D341Med (cell line): ENCODE data around the gene HPCAL4.
A peak's percentile ranks its signal among the peaks of the same experiment; 100 is the strongest.

Source experiments
- DNase-seq: peaks from one replicate; pipeline ENCODE4 v3.0.0; 2012; ENCODE audit warnings: low spot score

HPCAL4 gene

GRCh38 chr1:39700348-39700747 is 9.1 kb upstream of the HPCAL4 start:
- no peak for DNase-seq

DNA sequence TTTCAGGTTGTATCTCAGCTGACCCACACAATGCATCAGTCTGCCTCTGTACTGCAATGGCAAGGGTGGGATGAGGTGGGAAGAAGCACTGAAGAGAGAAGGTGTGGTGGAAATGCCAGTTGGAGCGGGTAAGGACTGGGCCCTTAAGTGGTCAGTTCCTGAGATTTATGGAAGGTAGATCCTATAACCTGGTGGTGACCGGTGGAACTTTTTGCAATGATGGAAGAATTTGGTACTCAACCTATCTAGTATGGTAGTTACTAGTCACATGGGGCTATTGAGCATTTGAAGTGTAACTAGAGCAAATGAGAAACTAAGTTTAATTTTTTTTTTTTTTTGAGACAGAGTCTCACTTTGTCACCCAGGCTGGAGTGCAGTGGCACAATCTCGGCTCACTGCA is 8.2 kb upstream of the HPCAL4 start:
- no peak for DNase-seq

DNA sequence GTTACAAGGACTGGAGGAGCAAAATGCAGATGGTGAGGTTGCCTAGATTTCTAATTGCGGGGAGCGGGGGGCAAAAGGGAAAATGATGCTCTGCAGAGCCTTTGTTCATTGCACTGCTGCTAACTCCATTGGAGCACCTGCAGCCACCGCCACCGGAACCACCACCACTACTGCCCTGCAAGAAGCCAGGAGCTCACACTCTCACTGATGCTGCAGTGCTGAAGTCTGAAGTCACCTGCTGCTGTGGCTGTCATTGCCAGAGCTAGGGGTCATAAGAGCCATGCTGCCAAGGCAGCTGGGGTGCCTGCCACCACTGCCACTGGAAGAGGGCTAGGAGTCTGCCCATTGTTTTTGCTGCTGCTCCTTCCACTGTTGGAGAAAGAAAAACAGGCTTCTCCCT is 7.3 kb upstream of the HPCAL4 start:
- DNase-seq, result no peak

- no peak for DNase-seq
These were observed 5.2 kb upstream of the HPCAL4 start for GRCh38 chr1:39696448-39696847.

- no peak for DNase-seq
These were observed 3.8 kb upstream of the HPCAL4 start for GRCh38 chr1:39695016-39695415.

GRCh38 chr1:39694026-39694425 is 2.8 kb upstream of the HPCAL4 start:
- DNase-seq, result no peak

DNA sequence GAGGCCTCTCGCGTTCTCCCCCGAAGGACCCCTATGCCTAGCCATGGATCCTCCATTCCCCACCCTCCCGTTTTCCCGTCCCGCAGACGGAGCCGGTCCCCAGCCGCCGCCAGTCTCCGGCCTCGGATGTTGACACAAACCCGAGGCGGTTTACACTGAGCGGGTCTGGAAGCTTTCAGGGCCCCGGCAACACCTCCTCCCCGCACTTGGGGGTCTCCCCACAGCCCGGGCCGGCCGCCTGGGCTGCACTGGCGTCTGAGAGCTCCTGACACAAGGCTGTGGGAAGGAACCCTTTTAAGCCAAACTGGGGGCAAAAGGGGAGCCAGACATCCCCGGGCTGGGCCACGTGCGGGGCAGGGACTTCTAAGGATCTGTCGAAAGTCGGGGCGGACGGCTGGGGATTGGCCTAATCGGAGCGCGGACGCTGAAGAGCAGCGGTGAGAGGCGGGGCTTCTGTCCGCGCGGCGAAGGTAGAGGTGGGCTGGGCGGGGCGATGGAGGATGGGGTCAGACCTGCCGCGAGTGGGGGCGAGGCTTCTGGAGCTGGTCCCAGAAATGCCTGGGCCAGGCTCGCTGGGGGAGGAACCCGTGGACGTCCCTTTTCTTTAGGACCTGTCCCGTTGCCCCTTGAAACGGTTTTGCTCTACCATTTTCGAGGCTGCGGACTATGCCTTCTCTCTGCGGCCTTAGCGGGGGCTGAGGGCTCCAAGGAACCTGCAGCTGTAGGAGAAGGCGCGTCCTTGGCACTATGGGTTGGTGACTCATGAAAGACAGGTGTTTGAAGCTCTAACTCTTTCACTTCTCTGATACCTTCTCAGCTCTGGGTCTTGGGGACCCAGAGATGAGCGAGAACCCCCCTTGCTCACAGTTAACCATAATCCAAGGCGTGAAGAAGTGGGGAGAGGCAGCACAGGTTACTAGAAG is 1.2 kb upstream of the HPCAL4 start:
- peak; percentile 47 for DNase-seq

GRCh38 chr1:39690794-39691382 is 345 bp downstream of the HPCAL4 start:
- no peak for DNase-seq

DNA sequence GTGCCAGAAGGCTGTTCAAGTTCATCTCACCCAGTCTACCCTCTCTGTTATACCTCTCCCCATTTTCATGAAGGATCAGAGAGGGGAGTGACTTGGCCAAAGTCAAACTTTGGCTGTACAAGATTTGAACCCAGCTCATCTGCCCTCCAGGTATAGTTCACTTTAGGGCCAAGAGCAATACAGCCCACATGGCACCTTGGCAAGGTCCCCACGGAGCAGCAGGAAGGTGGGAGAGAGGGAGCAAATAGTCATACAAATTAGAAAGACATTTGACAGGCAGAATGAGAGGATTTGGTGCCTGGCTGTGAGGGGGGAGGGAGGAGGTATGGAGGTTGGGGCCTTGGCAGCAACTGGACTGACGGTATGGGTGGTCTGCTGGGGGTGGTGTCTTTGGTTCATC is 1.0 kb downstream of the HPCAL4 start:
- DNase-seq, result no peak

- DNase-seq, result no peak
These were observed 1.6 kb downstream of the HPCAL4 start for GRCh38 chr1:39689635-39690034.

- no peak for DNase-seq
These were observed 2.0 kb downstream of the HPCAL4 start for GRCh38 chr1:39689214-39689613.

DNA sequence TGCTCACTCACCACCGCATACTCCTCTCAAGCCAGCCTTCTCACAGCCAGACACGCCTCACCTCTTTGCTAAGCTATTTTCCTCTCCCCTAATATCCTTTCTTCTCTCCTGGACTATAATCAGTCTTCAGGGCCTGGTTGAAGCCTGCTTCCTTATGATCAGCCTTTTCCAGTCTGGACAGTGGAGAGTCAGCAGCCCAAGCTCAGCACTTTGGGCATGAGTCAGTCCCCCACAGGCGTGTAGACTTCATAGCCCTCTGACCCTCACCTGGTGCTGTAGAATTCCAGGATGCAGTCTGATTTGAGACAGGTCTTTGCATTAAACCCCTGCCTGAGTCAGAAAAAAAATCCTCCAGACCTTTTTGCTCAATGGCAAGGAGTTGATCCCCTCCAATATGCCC is 2.5 kb downstream of the HPCAL4 start:
- no peak for DNase-seq

DNA sequence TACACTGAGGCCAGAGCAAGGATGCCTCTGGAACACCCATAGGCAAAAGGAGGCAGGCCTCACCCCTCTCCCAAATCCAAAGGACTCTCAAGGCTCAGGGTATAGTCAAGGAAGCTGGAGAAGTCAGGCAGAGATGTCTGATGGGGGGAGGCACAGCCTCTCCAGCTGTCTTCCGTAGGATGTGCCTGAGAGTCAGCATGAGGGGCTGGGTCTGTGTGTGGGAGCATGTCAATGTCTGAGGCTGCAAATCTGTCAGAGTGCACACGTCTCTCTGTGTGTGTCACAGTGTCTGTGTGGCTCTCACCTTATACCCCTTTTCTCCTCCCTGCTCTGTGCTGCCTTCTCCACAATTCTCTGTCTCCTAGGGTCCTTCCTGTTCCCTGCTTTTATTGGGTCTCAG is 4.0 kb downstream of the HPCAL4 start:
- no peak for DNase-seq

GRCh38 chr1:39685071-39685470 is 6.2 kb downstream of the HPCAL4 start:
- no peak for DNase-seq

DNA sequence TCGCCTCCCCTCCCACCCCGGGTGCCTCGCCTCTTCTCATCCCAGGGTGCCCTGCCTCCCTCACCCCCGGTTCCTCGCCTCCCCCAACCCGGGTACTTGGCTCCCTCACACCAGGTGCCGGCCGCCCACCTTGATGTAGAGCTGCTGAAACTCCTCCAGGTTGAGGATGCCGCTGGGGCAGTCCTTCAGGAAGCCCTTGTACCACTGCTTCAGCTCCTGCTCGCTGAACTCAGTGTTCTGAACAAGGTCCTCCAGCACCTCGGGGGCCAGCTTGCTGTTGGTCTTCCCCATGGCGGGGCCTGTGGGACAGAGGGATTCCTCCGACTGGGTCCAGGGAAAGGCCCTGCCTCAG is 6.9 kb downstream of the HPCAL4 start:
- DNase-seq, result no peak

DNA sequence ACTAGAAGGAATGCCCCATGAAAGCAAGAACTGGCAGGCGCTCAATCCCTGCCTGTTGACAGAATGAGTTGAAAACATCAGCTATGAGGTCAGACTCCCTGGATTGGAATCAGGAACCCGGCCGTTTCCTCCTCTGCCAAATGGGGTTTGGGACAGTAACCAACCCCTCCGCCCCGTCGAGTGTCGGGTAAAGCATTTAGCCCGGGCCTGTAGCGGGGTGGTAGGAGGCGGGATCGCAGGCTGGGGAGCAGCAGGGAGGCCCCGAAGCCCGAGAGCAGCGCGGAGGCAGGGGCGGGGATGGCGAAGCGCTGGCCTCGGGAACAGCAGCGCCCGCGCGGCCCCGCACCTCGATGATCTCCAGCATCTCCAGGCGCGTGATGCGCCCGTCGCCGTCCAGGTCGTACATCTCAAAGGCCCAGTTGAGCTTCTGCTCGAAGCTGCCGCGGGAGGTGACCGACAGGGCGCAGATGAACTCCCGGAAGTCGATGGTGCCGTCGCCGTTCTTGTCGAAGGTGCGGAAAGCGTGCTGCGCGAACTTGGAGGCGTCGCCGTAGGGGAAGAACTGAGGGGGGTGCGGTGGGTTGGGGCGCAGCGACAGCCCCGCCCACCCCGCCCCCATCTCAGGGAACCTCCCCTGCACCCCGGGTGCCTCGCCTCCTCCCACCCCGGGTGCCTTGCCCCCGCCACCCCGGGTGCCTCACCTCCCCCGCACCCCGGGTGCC is 7.5 kb downstream of the HPCAL4 start:
- no peak for DNase-seq

- DNase-seq, result no peak
These were observed 9.2 kb downstream of the HPCAL4 start for GRCh38 chr1:39681999-39682398.

DNA sequence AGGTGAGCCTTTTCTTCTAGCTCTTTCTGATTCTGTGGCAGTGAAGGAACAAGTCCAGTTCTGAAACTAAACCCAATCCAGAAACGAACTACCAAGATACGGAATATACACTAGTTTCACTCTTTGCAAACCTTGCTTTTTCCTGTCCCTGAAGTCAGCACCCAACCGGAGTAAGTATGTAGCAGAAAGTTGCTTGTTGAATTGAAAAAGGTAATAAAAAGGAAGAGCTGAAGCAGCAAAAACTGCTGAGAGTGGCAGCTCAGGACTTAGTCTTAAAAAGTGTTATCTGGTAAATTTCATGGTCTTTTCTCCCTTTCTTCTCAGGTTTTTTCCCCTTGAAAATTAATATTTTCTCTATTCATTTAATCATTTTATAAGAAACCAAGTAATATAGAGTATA is 9.9 kb downstream of the HPCAL4 start:
- no peak for DNase-seq

GRCh38 chr1:39680751-39681150 is 10.5 kb downstream of the HPCAL4 start:
- no peak for DNase-seq

DNA sequence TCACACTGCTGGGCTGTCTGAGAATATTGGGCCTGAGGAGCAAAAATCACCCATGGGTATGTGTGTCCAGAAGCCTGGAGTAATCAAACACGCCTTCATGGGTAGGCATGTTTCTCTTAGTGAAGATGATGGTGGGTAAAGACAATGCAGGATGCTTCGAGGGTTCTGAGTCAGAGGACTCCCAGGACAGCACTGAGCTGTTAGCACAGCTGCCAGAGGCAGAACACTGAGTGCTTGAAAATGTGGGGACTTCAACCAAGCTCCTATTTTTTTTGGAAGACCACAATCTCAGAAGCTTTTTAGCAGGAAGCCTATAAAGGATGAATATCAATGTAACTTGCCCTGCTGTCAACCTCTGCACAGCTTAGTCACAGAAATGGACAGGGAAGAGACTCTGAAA is 11.4 kb downstream of the HPCAL4 start:
- DNase-seq, result no peak

GRCh38 chr1:39678889-39679288 is 12.3 kb downstream of the HPCAL4 start:
- no peak for DNase-seq

- DNase-seq, result no peak
These were observed 13.6 kb downstream of the HPCAL4 start for GRCh38 chr1:39677645-39678044.

DNA sequence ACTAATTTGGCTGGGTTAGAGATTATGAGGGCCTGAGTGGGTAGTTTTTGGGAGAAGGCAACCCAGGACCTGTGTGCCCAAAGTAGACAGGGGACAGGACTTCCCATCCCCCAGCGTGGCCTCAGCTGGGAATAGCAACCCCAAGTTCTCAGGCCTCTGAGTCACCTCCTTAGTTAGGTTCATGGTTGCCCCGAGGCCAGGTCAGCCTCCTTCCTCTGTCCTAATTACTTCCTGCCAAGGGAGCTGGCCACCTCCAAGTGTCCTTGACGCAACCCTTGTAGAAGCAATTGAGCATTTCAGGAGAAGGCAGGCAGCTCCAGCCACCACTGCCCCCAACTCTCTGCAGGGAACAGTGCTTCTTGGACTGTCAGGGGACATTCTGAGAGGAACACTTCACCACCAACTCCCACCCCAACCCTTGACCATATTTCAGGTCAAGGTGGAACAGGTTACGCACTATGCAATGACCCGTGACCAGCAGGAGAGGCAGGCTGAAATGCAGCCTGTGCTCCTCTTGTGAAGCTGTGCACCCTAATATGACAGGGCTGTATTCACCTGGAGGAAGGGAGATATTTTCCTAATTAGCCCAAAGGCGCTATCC is 14.2 kb downstream of the HPCAL4 start:
- DNase-seq, result no peak
